IMR-90 (cell line): ENCODE measurements around the gene PRKCA. TPM values are rescaled to one million over a fixed set of nuclear protein-coding genes. Genes with fewer than 3 reads are reported as not detected.

Experiments
- ATAC-seq: fragments of 200-7000 bp; cut with Tn5 transposase; 2 replicates; pipeline ENCODE4 v1.9.1; 2020; ENCODE audit warnings: low read depth, mild to moderate bottlenecking, moderate library complexity
- BruUV-seq: library from RNA; stranded (reverse); fragments of 400-500 nt; replicated peaks from 2 replicates; lab custom pipeline; 2021; lab: Mats Ljungman, UMichigan
- CTCF ChIA-PET: fragments of 300-600 bp; formaldehyde crosslinking; extraction: SDS; loops from one replicate; lab custom pipeline; 2021; ENCODE audit warnings: antibody characterized with exemption; lab: Yijun Ruan, JAX
- POLR2A ChIA-PET: fragments of 300-600 bp; sonication (Branson Sonifier 250); formaldehyde crosslinking; loops from one replicate; lab custom pipeline; 2022; ENCODE audit warnings: antibody characterized with exemption; ENCODE audit not compliant: unreplicated experiment; lab: Charles Lee
- DNase-seq: peaks from one replicate; pipeline ENCODE4 v3.0.0; 2013
- H2AFZ ChIP-seq: replicated peaks from 2 replicates; pipeline ENCODE3; 2013; ENCODE audit warnings: low read length, mild to moderate bottlenecking; ENCODE audit not compliant: poor library complexity
- H2AK5ac ChIP-seq: 2 replicates; pipeline ENCODE4 v1.6.1; 2013; ENCODE audit warnings: low read depth, low read length, inconsistent platforms
- H2AK9ac ChIP-seq: replicated peaks from 2 replicates; pipeline ENCODE3; 2013; ENCODE audit warnings: mild to moderate bottlenecking, low read depth, low read length, moderate library complexity; ENCODE audit not compliant: poor library complexity
- H2BK120ac ChIP-seq: 2 replicates; pipeline ENCODE4 v1.6.1; 2013; ENCODE audit warnings: low read depth, low read length, inconsistent platforms
- H2BK15ac ChIP-seq: 3 replicates; pipeline ENCODE4 v1.6.1; 2013; ENCODE audit warnings: low read depth, low read length, inconsistent platforms
- H2BK20ac ChIP-seq: 2 replicates; pipeline ENCODE4 v1.6.1; 2013; ENCODE audit warnings: low read depth, mild to moderate bottlenecking, inconsistent platforms, low read length, moderate library complexity
- H2BK5ac ChIP-seq: 2 replicates; pipeline ENCODE4 v1.6.1; 2013; ENCODE audit warnings: mild to moderate bottlenecking, low read depth, low read length, inconsistent platforms; ENCODE audit not compliant: poor library complexity, severe bottlenecking
- H3K14ac ChIP-seq: replicated peaks from 2 replicates; pipeline ENCODE4 v1.6.1; 2013; ENCODE audit warnings: low read depth, low read length, inconsistent platforms
- H3K18ac ChIP-seq: 2 replicates; pipeline ENCODE4 v1.6.1; 2013; ENCODE audit warnings: low read depth, low read length, control low read depth
- H3K23ac ChIP-seq: 2 replicates; pipeline ENCODE4 v1.6.1; 2013; ENCODE audit warnings: low read depth, low read length, inconsistent platforms
- H3K27ac ChIP-seq: 2 replicates; pipeline ENCODE4 v1.5.1; 2013; ENCODE audit warnings: mild to moderate bottlenecking, control low read depth, low read length; ENCODE audit not compliant: insufficient read depth
- H3K27me3 ChIP-seq: 2 replicates; pipeline ENCODE4 v1.6.1; 2013; ENCODE audit warnings: low read length; ENCODE audit not compliant: control insufficient read depth, insufficient read depth
- H3K36me3 ChIP-seq: 2 replicates; pipeline ENCODE4 v1.6.1; 2013; ENCODE audit warnings: low read length, mixed read lengths; ENCODE audit not compliant: control insufficient read depth, insufficient read depth
- H3K4ac ChIP-seq: 2 replicates; pipeline ENCODE4 v1.6.1; 2013; ENCODE audit warnings: low read depth, low read length, inconsistent platforms
- H3K4me1 ChIP-seq: 2 replicates; pipeline ENCODE4 v1.6.1; 2013; ENCODE audit warnings: low read length, mixed read lengths; ENCODE audit not compliant: control insufficient read depth, insufficient read depth
- H3K4me2 ChIP-seq: 2 replicates; pipeline ENCODE4 v1.6.1; 2013; ENCODE audit warnings: low read depth, mild to moderate bottlenecking, control low read depth, low read length, moderate library complexity
- H3K4me3 ChIP-seq: 2 replicates; pipeline ENCODE4 v1.5.1; 2013; ENCODE audit warnings: low read depth, mild to moderate bottlenecking, control low read depth, low read length, moderate library complexity; ENCODE audit not compliant: insufficient read depth
- H3K56ac ChIP-seq: 2 replicates; pipeline ENCODE4 v1.6.1; 2013; ENCODE audit warnings: low read length, inconsistent platforms; ENCODE audit not compliant: insufficient read depth; ENCODE audit errors: extremely low read depth
- H3K79me1 ChIP-seq, 2 experiments: 2 replicates each; pipeline ENCODE4 v1.6.1; 2013; ENCODE audit warnings: low read length in 2 of 2, inconsistent platforms in 1 of 2, low read depth in 1 of 2
- H3K9ac ChIP-seq: 2 replicates; pipeline ENCODE4 v1.6.1; 2013; ENCODE audit warnings: low read depth, low read length, control low read depth
- H3K9me1 ChIP-seq: 2 replicates; pipeline ENCODE4 v1.6.1; 2013; ENCODE audit warnings: low read length, inconsistent platforms; ENCODE audit not compliant: insufficient read depth
- H3K9me3 ChIP-seq: 2 replicates; pipeline ENCODE4 v1.6.1; 2013; ENCODE audit warnings: low read length; ENCODE audit not compliant: control insufficient read depth, insufficient read depth
- H4K20me1 ChIP-seq: 2 replicates; pipeline ENCODE4 v1.6.1; 2013; ENCODE audit warnings: low read length, inconsistent platforms; ENCODE audit not compliant: insufficient read depth
- H4K5ac ChIP-seq: 2 replicates; pipeline ENCODE4 v1.6.1; 2013; ENCODE audit warnings: mild to moderate bottlenecking, low read depth, low read length, control low read depth
- H4K8ac ChIP-seq, 2 experiments: 2 replicates each; pipeline ENCODE4 v1.6.1; 2013; ENCODE audit warnings: low read depth in 2 of 2, low read length in 2 of 2, control low read depth in 1 of 2, inconsistent platforms in 1 of 2
- H4K91ac ChIP-seq: 2 replicates; pipeline ENCODE4 v1.6.1; 2013; ENCODE audit warnings: low read depth, low read length, inconsistent platforms; ENCODE audit not compliant: insufficient read depth
- BHLHE40 ChIP-seq: fragments of 150-350 bp; IDR thresholded peaks from 2 replicates; pipeline ENCODE4 v1.6.1; 2016; ENCODE audit warnings: mild to moderate bottlenecking, low read depth, low read length
- CEBPB ChIP-seq: IDR thresholded peaks from 2 replicates; pipeline ENCODE4 v1.6.1; 2012; ENCODE audit warnings: low read depth, low read length, improper control_type of control experiment
- CHD1 ChIP-seq: IDR thresholded peaks from 2 replicates; pipeline ENCODE4 v1.6.1; 2012; ENCODE audit warnings: low read depth, low read length, improper control_type of control experiment
- CTCF ChIP-seq: conservative IDR thresholded peaks from 2 replicates; pipeline ENCODE4 v1.5.1; 2012; ENCODE audit warnings: mild to moderate bottlenecking, low read depth, low read length, improper control_type of control experiment
- ELK1 ChIP-seq: fragments of 150-350 bp; IDR thresholded peaks from 2 replicates; pipeline ENCODE4 v1.6.1; 2016; ENCODE audit warnings: low read depth, mild to moderate bottlenecking, low read length, moderate library complexity, borderline replicate concordance
- FOS ChIP-seq: fragments of 150-350 bp; IDR thresholded peaks from 2 replicates; pipeline ENCODE4 v1.6.1; 2016; ENCODE audit warnings: low read depth, low read length
- MAFK ChIP-seq: IDR thresholded peaks from 2 replicates; pipeline ENCODE4 v1.6.1; 2012; ENCODE audit warnings: low read depth, low read length, improper control_type of control experiment
- MAZ ChIP-seq: IDR thresholded peaks from 2 replicates; pipeline ENCODE4 v1.6.1; 2012; ENCODE audit warnings: low read depth, mild to moderate bottlenecking, low read length, improper control_type of control experiment, moderate library complexity, borderline replicate concordance
- MXI1 ChIP-seq: IDR thresholded peaks from 2 replicates; pipeline ENCODE4 v1.6.1; 2012; ENCODE audit warnings: low read depth, mild to moderate bottlenecking, low read length, moderate library complexity, borderline replicate concordance
- NFE2L2 ChIP-seq: fragments of 150-350 bp; IDR thresholded peaks from 2 replicates; pipeline ENCODE4 v1.6.1; 2016; ENCODE audit warnings: low read depth, mild to moderate bottlenecking, low read length
- POLR2A ChIP-seq: IDR thresholded peaks from 2 replicates; pipeline ENCODE4 v1.6.1; 2012; ENCODE audit warnings: mild to moderate bottlenecking, low read depth, low read length
- RAD21 ChIP-seq: IDR thresholded peaks from 2 replicates; pipeline ENCODE4 v1.6.1; 2012; ENCODE audit warnings: low read length, improper control_type of control experiment
- RCOR1 ChIP-seq: IDR thresholded peaks from 2 replicates; pipeline ENCODE4 v1.6.1; 2012; ENCODE audit warnings: mild to moderate bottlenecking, low read length, improper control_type of control experiment; ENCODE audit not compliant: insufficient replicate concordance
- RFX5 ChIP-seq: IDR thresholded peaks from 2 replicates; pipeline ENCODE4 v1.8.0; 2012; ENCODE audit warnings: low read depth, mild to moderate bottlenecking, low read length, moderate library complexity
- SMC3 ChIP-seq: fragments of 150-350 bp; IDR thresholded peaks from 2 replicates; pipeline ENCODE4 v1.6.1; 2016; ENCODE audit warnings: low read depth, mild to moderate bottlenecking, antibody characterized with exemption, low read length, moderate library complexity
- USF2 ChIP-seq: fragments of 150-350 bp; IDR thresholded peaks from 2 replicates; pipeline ENCODE4 v1.6.1; 2017; ENCODE audit warnings: mild to moderate bottlenecking, antibody characterized with exemption, low read length, low read depth
- WGBS, 2 experiments: methylation state at CpG; one replicate each; pipeline versions ENCODE4 v1.1.5 to v1.1.7; 2013; ENCODE audit warnings: missing lambda C conversion rate in 2 of 2; ENCODE audit not compliant: insufficient read length in 1 of 2; ENCODE audit errors: extremely low coverage in 2 of 2; 5-methylcytosine and 5-hydroxymethylcytosine counted together
- dilution Hi-C: fragments of 300-500 bp; cut with HindIII; formaldehyde crosslinking; loops from one replicate; pipeline ENCODE4 v1.14.3; 2018; ENCODE audit warnings: low sequenced_read_pairs; ENCODE audit not compliant: unreplicated experiment
- in situ Hi-C: fragments of 300-500 bp; cut with MboI; formaldehyde crosslinking; loops from 3 replicates; pipeline ENCODE4 v1.14.3; 2019; ENCODE audit warnings: low sequenced_read_pairs, inconsistent platforms, mixed read lengths
- intact Hi-C: fragments of 100-400 bp; cut with micrococcal nuclease; formaldehyde crosslinking; loops from 2 replicates; pipeline ENCODE4 v1.10.0; 2022
- polyA plus RNA-seq, 3 experiments: library from polyadenylated mRNA; depleted of rRNA; stranded (reverse); fragments of >200 nt; gene quantifications; 2 replicates each; pipeline ENCODE4 v1.2.3, GENCODE V29; 2012; ENCODE audit warnings: low replicate concordance in 1 of 3
- total RNA-seq: library from RNA; depleted of rRNA; stranded (reverse); fragments of >200 nt; gene quantifications from 2 replicates; pipeline ENCODE4 v1.2.3, GENCODE V29; 2012

Gene PRKCA
- total and polyA plus RNA-seq, 2 of the 4 experiments (the other 2 are of a cell fraction), result 31.0 to 46.0 TPM

- Histone ChIP-seq H2BK120ac (no peak overlapping the region), H2AFZ (no peak overlapping the region), H2BK20ac (no peak overlapping the region), H3K14ac (no peak overlapping the region), H4K5ac (no peak overlapping the region), H2AK5ac (no peak overlapping the region), H3K4me1 (peaks cover 4% of the 10 kb centered on the region; the same call in 1 of the 2 replicates), H2BK5ac (no peak overlapping the region), H3K4me3 (no peak overlapping the region), H3K23ac (no peak overlapping the region), H2AK9ac (no peak overlapping the region), H4K8ac (no peak overlapping the region), H4K20me1 (peaks cover 17% of the 10 kb centered on the region; the same call in 1 of the 2 replicates), H3K18ac (no peak overlapping the region), H3K36me3 (peaks cover 4% of the 10 kb centered on the region; the same call in 1 of the 2 replicates), H3K79me1 (no peaks in the 10 kb centered on the region; a peak in 2 of 4 replicates), H2BK15ac (no peak overlapping the region), H4K91ac (no peak overlapping the region), H3K9me3 (no peaks in the 10 kb centered on the region), H3K4ac (no peak overlapping the region), H3K56ac (no peak overlapping the region), H3K27ac (no peak overlapping the region), H3K9ac (no peak overlapping the region), H3K4me2 (no peak overlapping the region), H3K9me1 (0 out of 2 replicates have a peak, but pooled peaks cover 6% of the 10 kb centered on the region), H3K27me3 (no peaks in the 10 kb centered on the region)
- ATAC-seq, result no peak
- no TSS peak for BruUV-seq
- dilution Hi-C loops (no loop called here), intact Hi-C loops (loop anchor here (5.0 kb wide), 1 partner anchor 430 kb away; no protein-coding TSS in a partner anchor), in situ Hi-C loops (no loop called here)
- POLR2A ChIA-PET, result no interaction called here
- TF ChIP-seq MAZ (no peak), ELK1 (no peak), CHD1 (no peak), SMC3 (no peak), NFE2L2 (no peak), MXI1 (no peak), FOS (no peak), CEBPB (no peak), CTCF (no peak), USF2 (no peak), POLR2A (no peak), MAFK (no peak), RCOR1 (no peak), RFX5 (no peak), BHLHE40 (no peak), RAD21 (no peak)
- CTCF ChIA-PET, result interaction anchor here (1.4 kb wide), 1 partner anchor 39 kb away, joined by 3 read pairs; no protein-coding TSS in a partner anchor
- 94% methylated on average over 6 of the region's 11 CpGs; no CpG with 5 or more reads in 1 of the 2 experiments for WGBS, 2 experiments
- no peak for DNase-seq
These were observed 424.4 kb downstream of the PRKCA start for GRCh38 chr17:66726846-66727245.
